ENCODE data around the gene FBXO48. TPM values are rescaled to one million over a fixed set of nuclear protein-coding genes. Genes with fewer than 3 reads are reported as not detected.

Gene FBXO48
- total and polyA plus RNA-seq, 2 of the 4 experiments (the other 2 are of a cell fraction), result 0.18 to 0.43 TPM

DNA sequence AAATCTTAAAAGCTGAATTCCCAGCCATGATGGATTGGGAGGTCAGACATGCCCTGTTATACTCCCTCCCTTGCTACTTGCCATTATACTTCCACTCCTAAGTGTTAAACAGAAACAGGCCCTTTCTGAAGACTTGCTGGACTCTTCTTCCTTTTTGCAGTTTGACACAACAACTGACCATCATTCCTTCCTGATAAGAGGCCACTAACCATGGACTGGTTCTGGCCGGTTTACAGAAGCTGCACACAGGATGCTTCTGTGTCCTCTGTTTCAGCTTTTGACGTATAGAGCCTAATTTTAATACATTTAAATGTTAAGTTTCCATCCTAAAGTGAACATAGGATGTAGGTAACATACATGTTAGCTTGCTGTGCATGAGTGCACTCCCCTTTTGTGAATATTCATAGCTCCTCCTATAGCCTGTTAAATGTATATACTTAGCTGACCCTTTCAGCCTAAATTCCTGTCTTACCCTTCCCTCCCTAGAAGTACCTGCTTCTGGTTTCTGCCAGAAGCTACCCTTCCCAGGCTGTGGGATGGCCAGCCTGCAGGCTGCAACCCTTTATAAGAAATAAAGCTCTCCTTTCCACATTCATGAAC, 13.2 kb downstream of the FBXO48 start:
- Histone ChIP-seq H3K23ac (ENCODE audit: low read depth, low read length) (no peak overlapping the region), H3K9me1 (ENCODE audit: insufficient read depth, low read length) (peaks cover 4% of the 10 kb centered on the region; the same call in 1 of the 2 replicates), H4K5ac (ENCODE audit: low read depth, low read length) (no peak overlapping the region), H2AK9ac (replicated peaks; ENCODE audit: low read depth, low read length, poor library complexity) (no peak overlapping the region), H3K27ac (ENCODE audit: insufficient read depth, low read length) (no peak overlapping the region), H3K4me1 (ENCODE audit: control insufficient read depth, insufficient read depth, low read length) (no peaks in the 10 kb centered on the region), H4K8ac (ENCODE audit: low read depth in 2 of 2, low read length in 2 of 2) (no peak overlapping the region), H2BK120ac (ENCODE audit: low read depth, low read length) (no peak overlapping the region), H3K14ac (replicated peaks; ENCODE audit: low read depth, low read length) (no peak overlapping the region), H3K4me3 (ENCODE audit: insufficient read depth, low read depth, low read length) (no peak overlapping the region), H3K9me3 (ENCODE audit: control insufficient read depth, insufficient read depth, low read length) (no peaks in the 10 kb centered on the region), H3K18ac (ENCODE audit: low read depth, low read length) (no peak overlapping the region), H2BK5ac (ENCODE audit: low read depth, low read length, poor library complexity, severe bottlenecking) (no peak overlapping the region), H2BK15ac (ENCODE audit: low read depth, low read length) (no peak overlapping the region), H4K20me1 (ENCODE audit: insufficient read depth, low read length) (no peaks in the 10 kb centered on the region), H3K4ac (ENCODE audit: low read depth, low read length) (no peak overlapping the region), H2AFZ (replicated peaks; ENCODE audit: low read length, poor library complexity) (no peak overlapping the region), H2AK5ac (ENCODE audit: low read depth, low read length) (no peak overlapping the region), H4K91ac (ENCODE audit: insufficient read depth, low read depth, low read length) (no peak overlapping the region), H2BK20ac (ENCODE audit: low read depth, low read length) (no peak overlapping the region), H3K36me3 (ENCODE audit: control insufficient read depth, insufficient read depth, low read length) (no peaks in the 10 kb centered on the region), H3K79me1 (ENCODE audit: low read depth in 1 of 2, low read length in 2 of 2) (no peaks in the 10 kb centered on the region), H3K56ac (ENCODE audit: extremely low read depth, insufficient read depth, low read length) (no peak overlapping the region), H3K4me2 (ENCODE audit: low read depth, low read length) (no peak overlapping the region), H3K9ac (ENCODE audit: low read depth, low read length) (no peak overlapping the region), H3K27me3 (ENCODE audit: control insufficient read depth, insufficient read depth, low read length) (no peaks in the 10 kb centered on the region; the same call in 1 of the 2 replicates)
- TF ChIP-seq RCOR1 (IDR thresholded peaks at IDR 0.05; ENCODE audit: insufficient replicate concordance, low read length) (no peak), NFE2L2 (IDR thresholded peaks at IDR 0.05; ENCODE audit: low read depth, low read length) (no peak), MXI1 (IDR thresholded peaks at IDR 0.05; ENCODE audit: borderline replicate concordance, low read depth, low read length) (no peak), RAD21 (IDR thresholded peaks at IDR 0.05; ENCODE audit: low read length) (no peak), MAZ (IDR thresholded peaks at IDR 0.05; ENCODE audit: borderline replicate concordance, low read depth, low read length) (no peak), RFX5 (IDR thresholded peaks at IDR 0.05; ENCODE audit: low read depth, low read length) (no peak), SMC3 (IDR thresholded peaks at IDR 0.05; ENCODE audit: low read depth, low read length) (no peak), BHLHE40 (IDR thresholded peaks at IDR 0.05; ENCODE audit: low read depth, low read length) (no peak), POLR2A (IDR thresholded peaks at IDR 0.05; ENCODE audit: low read depth, low read length) (no peak), MAFK (IDR thresholded peaks at IDR 0.05; ENCODE audit: low read depth, low read length) (no peak), FOS (IDR thresholded peaks at IDR 0.05; ENCODE audit: low read depth, low read length) (no peak), CHD1 (IDR thresholded peaks at IDR 0.05; ENCODE audit: low read depth, low read length) (no peak), CEBPB (IDR thresholded peaks at IDR 0.05; ENCODE audit: low read depth, low read length) (no peak)
- TF ChIP-seq, protein P1, sequence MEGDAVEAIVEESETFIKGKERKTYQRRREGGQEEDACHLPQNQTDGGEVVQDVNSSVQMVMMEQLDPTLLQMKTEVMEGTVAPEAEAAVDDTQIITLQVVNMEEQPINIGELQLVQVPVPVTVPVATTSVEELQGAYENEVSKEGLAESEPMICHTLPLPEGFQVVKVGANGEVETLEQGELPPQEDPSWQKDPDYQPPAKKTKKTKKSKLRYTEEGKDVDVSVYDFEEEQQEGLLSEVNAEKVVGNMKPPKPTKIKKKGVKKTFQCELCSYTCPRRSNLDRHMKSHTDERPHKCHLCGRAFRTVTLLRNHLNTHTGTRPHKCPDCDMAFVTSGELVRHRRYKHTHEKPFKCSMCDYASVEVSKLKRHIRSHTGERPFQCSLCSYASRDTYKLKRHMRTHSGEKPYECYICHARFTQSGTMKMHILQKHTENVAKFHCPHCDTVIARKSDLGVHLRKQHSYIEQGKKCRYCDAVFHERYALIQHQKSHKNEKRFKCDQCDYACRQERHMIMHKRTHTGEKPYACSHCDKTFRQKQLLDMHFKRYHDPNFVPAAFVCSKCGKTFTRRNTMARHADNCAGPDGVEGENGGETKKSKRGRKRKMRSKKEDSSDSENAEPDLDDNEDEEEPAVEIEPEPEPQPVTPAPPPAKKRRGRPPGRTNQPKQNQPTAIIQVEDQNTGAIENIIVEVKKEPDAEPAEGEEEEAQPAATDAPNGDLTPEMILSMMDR (conservative IDR thresholded peaks at IDR 0.05; ENCODE audit: low read depth, low read length), result no peak
- TF ChIP-seq, protein P2, sequence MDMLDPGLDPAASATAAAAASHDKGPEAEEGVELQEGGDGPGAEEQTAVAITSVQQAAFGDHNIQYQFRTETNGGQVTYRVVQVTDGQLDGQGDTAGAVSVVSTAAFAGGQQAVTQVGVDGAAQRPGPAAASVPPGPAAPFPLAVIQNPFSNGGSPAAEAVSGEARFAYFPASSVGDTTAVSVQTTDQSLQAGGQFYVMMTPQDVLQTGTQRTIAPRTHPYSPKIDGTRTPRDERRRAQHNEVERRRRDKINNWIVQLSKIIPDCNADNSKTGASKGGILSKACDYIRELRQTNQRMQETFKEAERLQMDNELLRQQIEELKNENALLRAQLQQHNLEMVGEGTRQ (IDR thresholded peaks at IDR 0.05; ENCODE audit: low read depth, low read length), result no peak
- TF ChIP-seq, protein P3, sequence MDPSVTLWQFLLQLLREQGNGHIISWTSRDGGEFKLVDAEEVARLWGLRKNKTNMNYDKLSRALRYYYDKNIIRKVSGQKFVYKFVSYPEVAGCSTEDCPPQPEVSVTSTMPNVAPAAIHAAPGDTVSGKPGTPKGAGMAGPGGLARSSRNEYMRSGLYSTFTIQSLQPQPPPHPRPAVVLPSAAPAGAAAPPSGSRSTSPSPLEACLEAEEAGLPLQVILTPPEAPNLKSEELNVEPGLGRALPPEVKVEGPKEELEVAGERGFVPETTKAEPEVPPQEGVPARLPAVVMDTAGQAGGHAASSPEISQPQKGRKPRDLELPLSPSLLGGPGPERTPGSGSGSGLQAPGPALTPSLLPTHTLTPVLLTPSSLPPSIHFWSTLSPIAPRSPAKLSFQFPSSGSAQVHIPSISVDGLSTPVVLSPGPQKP (IDR thresholded peaks at IDR 0.05; ENCODE audit: borderline replicate concordance, low read depth, low read length), result no peak
- ATAC-seq (ENCODE audit: low read depth) (no peak), DNase-seq (no peak)
- dilution Hi-C loops (cut with HindIII; ENCODE audit: low sequenced_read_pairs, unreplicated experiment) (no loop called here), in situ Hi-C loops (cut with MboI; ENCODE audit: low sequenced_read_pairs) (no loop called here), intact Hi-C loops (cut with micrococcal nuclease) (no loop called here)
- WGBS, 2 experiments (ENCODE audit: extremely low coverage in 2 of 2, insufficient read length in 1 of 2), result no CpG with 5 or more reads among the region's 2 CpGs
- no TSS peak for BruUV-seq (replicated peaks)
- CTCF ChIA-PET, result interaction anchor here (0.8 to 1.0 kb wide), 2 partner anchors 10 to 12 kb away, joined by 4 read pairs; no protein-coding TSS in a partner anchor
- POLR2A ChIA-PET (ENCODE audit: unreplicated experiment), result no interaction called here

All from IMR-90 (cell line).